Panc1 (cell line): Measurements from ENCODE around the gene GADL1. TPM values are rescaled to one million over a fixed set of nuclear protein-coding genes. Genes with fewer than 3 reads are reported as not detected.
A peak's percentile ranks its signal among the peaks of the same experiment; 100 is the strongest.

Source experiments
- ATAC-seq: fragments of 200-7000 bp; cut with Tn5 transposase; 2 replicates; pipeline ENCODE4 v1.9.1; 2020; ENCODE audit warnings: mild to moderate bottlenecking, moderate library complexity
- BruUV-seq: library from RNA; stranded (reverse); fragments of 400-500 nt; replicated peaks from 2 replicates; lab custom pipeline; 2021; lab: Mats Ljungman, UMichigan
- CTCF ChIA-PET: fragments of 300-600 bp; sonication (Branson Sonifier 250); formaldehyde crosslinking; loops from one replicate; lab custom pipeline; 2022; ENCODE audit warnings: antibody characterized with exemption; lab: Charles Lee
- POLR2A ChIA-PET: fragments of 300-600 bp; sonication (Branson Sonifier 250); formaldehyde crosslinking; loops from one replicate; lab custom pipeline; 2022; ENCODE audit warnings: antibody characterized with exemption; lab: Charles Lee
- DNase-seq: peaks from one replicate; pipeline ENCODE4 v3.0.0-alpha.2; 2010; ENCODE audit warnings: low read depth, low spot score
- H3K27ac ChIP-seq: 2 replicates; pipeline ENCODE4 v1.5.1; 2011; ENCODE audit warnings: mild to moderate bottlenecking, low read length, inconsistent platforms
- H3K27me3 ChIP-seq: fragments of 200-500 bp; sonication (Bioruptor generic); 2 replicates; pipeline ENCODE4 v1.6.0; 2014; ENCODE audit warnings: low read length, inconsistent platforms; ENCODE audit not compliant: control insufficient read depth, insufficient read depth
- H3K36me3 ChIP-seq: fragments of 200-500 bp; sonication (Bioruptor generic); 2 replicates; pipeline ENCODE4 v1.5.1; 2014; ENCODE audit warnings: inconsistent platforms, mild to moderate bottlenecking, low read length, moderate library complexity; ENCODE audit not compliant: control insufficient read depth, insufficient read depth
- H3K4me1 ChIP-seq: 2 replicates; pipeline ENCODE4 v1.5.1; 2011; ENCODE audit warnings: inconsistent platforms, mild to moderate bottlenecking, low read length, moderate library complexity; ENCODE audit not compliant: control insufficient read depth, insufficient read depth
- H3K4me3 ChIP-seq, 2 experiments: 2 replicates each; pipeline ENCODE4 v1.5.1; 2011 to 2012; ENCODE audit warnings: low read depth in 2 of 2, low read length in 2 of 2, mild to moderate bottlenecking in 2 of 2, inconsistent platforms in 1 of 2, moderate library complexity in 1 of 2
- H3K9me3 ChIP-seq: fragments of 200-500 bp; sonication (Bioruptor generic); 2 replicates; pipeline ENCODE4 v1.5.1; 2014; ENCODE audit warnings: low read depth, mild to moderate bottlenecking, inconsistent platforms, low read length, moderate library complexity; ENCODE audit not compliant: control insufficient read depth, insufficient read depth
- CTCF ChIP-seq: fragments of 450-650 bp; IDR thresholded peaks from 2 replicates; pipeline ENCODE4 v1.5.1; 2017; ENCODE audit warnings: mild to moderate bottlenecking
- POLR2AphosphoS5 ChIP-seq: IDR thresholded peaks from 2 replicates; pipeline ENCODE4 v1.6.1; 2012; ENCODE audit warnings: mild to moderate bottlenecking, low read depth, low read length, moderate library complexity
- SIN3A ChIP-seq: IDR thresholded peaks from 2 replicates; pipeline ENCODE4 v1.6.1; 2012; ENCODE audit warnings: low read depth, mild to moderate bottlenecking, low read length, moderate library complexity, borderline replicate concordance; ENCODE audit not compliant: insufficient read depth
- TCF7L2 ChIP-seq: IDR thresholded peaks from 2 replicates; pipeline ENCODE4 v1.6.1; 2011; ENCODE audit warnings: mild to moderate bottlenecking, low read depth, low read length, inconsistent platforms
- in situ Hi-C: cut with HindIII; loops from 2 replicates; pipeline ENCODE4 v1.10.0; 2016; ENCODE audit warnings: low sequenced_read_pairs, low pct_unique_long_range_greater_than_20kb
- intact Hi-C: fragments of 100-400 bp; cut with micrococcal nuclease; formaldehyde crosslinking; loops from one replicate; pipeline ENCODE4 v1.10.0; 2022; ENCODE audit not compliant: unreplicated experiment
- total RNA-seq: library from RNA; stranded (reverse); gene quantifications from one replicate; pipeline ENCODE4 v1.2.1, GENCODE V29; 2021; ENCODE audit not compliant: unreplicated experiment
- TF ChIP-seq, protein P1 (sequence below), 2 experiments: IDR thresholded peaks; 2 replicates each; pipeline ENCODE4 v1.6.1; 2011 to 2012; ENCODE audit warnings: low read depth in 2 of 2, control low read depth in 1 of 2, low read length in 1 of 2, mild to moderate bottlenecking in 1 of 2, moderate library complexity in 1 of 2; ENCODE audit not compliant: insufficient read depth in 1 of 2

Gene GADL1
- total RNA-seq, 1 experiment from 2014 or later, result not detected

- ATAC-seq, result no peak
- Histone ChIP-seq H3K4me3 (no peak overlapping the region), H3K27me3 (no peaks in the 10 kb centered on the region), H3K4me1 (peaks cover 11% of the 10 kb centered on the region; the same call in 1 of the 2 replicates), H3K9me3 (no peaks in the 10 kb centered on the region), H3K27ac (no peak overlapping the region; the same call in 1 of the 2 replicates), H3K36me3 (peaks cover 8% of the 10 kb centered on the region; the same call in 1 of the 2 replicates)
- TF ChIP-seq, protein P1, sequence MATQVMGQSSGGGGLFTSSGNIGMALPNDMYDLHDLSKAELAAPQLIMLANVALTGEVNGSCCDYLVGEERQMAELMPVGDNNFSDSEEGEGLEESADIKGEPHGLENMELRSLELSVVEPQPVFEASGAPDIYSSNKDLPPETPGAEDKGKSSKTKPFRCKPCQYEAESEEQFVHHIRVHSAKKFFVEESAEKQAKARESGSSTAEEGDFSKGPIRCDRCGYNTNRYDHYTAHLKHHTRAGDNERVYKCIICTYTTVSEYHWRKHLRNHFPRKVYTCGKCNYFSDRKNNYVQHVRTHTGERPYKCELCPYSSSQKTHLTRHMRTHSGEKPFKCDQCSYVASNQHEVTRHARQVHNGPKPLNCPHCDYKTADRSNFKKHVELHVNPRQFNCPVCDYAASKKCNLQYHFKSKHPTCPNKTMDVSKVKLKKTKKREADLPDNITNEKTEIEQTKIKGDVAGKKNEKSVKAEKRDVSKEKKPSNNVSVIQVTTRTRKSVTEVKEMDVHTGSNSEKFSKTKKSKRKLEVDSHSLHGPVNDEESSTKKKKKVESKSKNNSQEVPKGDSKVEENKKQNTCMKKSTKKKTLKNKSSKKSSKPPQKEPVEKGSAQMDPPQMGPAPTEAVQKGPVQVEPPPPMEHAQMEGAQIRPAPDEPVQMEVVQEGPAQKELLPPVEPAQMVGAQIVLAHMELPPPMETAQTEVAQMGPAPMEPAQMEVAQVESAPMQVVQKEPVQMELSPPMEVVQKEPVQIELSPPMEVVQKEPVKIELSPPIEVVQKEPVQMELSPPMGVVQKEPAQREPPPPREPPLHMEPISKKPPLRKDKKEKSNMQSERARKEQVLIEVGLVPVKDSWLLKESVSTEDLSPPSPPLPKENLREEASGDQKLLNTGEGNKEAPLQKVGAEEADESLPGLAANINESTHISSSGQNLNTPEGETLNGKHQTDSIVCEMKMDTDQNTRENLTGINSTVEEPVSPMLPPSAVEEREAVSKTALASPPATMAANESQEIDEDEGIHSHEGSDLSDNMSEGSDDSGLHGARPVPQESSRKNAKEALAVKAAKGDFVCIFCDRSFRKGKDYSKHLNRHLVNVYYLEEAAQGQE (IDR thresholded peaks at IDR 0.05; ENCODE audit: insufficient read depth in 1 of 2, low read depth in 2 of 2, low read length in 1 of 2), result no peak
- TF ChIP-seq TCF7L2 (no peak), CTCF (no peak), SIN3A (no peak)
- BruUV-seq, result no TSS peak
- ChIA-PET CTCF (no interaction called here), POLR2A (no interaction called here)
- in situ Hi-C loops (no loop called here), intact Hi-C loops (loop anchor here (10.0 kb wide), 1 partner anchor 582 kb away; no protein-coding TSS in a partner anchor)
- no peak for DNase-seq
Observed at GRCh38 chr3:30696403-30696819, 198.1 kb downstream of the GADL1 start.

DNA sequence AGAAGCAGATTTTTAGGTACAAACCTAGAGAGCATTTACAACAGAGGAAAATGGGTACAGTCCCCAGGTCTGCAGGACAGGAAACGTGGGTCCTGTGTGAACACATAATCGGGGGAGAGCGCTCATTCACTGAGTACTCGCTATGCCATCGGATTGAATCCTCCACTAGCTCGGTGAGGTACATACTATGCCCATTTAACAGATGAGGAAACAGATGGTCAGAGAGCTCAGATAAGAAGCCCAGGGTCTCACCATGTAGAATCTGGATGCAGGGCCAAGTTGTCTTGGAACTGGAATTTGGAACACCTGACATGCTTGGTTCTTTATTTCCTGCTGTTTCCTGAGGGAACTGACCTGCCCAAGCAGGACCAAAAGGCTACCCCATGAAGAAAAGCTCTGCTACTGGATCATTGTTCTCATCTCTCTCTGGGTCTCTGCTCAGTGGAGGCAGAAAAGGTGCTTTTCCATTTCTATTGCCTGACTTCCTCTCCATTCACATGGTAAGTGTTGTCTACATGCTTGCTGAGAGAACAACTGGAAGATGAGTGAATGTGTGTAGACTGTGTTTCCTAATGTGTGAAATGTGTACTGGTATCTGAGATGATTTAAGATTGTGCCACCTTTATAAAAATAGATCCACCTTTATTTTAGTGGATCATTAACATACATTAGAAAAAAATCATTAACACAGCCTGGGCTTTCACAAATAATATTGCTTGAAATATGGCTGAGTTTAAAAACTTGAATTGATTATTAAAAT lies 199.0 kb downstream of the GADL1 start:
- POLR2A ChIA-PET, result no interaction called here
- DNase-seq, result no peak
- no peaks in the 10 kb centered on the region for H3K9me3 ChIP-seq
- peaks cover 8% of the 10 kb centered on the region; the same call in 1 of the 2 replicates for H3K36me3 ChIP-seq
- H3K27me3 ChIP-seq, result no peaks in the 10 kb centered on the region
- CTCF ChIA-PET, result no interaction called here
- intact Hi-C loops, result loop anchor here (10.0 kb wide), 1 partner anchor 581 kb away; no protein-coding TSS in a partner anchor
- TF ChIP-seq CTCF (no peak), POLR2AphosphoS5 (no peak), SIN3A (no peak), TCF7L2 (no peak)
- TF ChIP-seq, protein P1 (IDR thresholded peaks at IDR 0.05; ENCODE audit: insufficient read depth in 1 of 2, low read depth in 2 of 2, low read length in 1 of 2), result no peak
- H3K4me1 ChIP-seq, result peaks cover 14% of the 10 kb centered on the region; the same call in 1 of the 2 replicates
- peak overlapping the region; percentile 44; the same call in 1 of the 2 replicates for H3K27ac ChIP-seq
- no TSS peak for BruUV-seq
- ATAC-seq, result no peak
- in situ Hi-C loops, result no loop called here
- no peak overlapping the region for H3K4me3 ChIP-seq
